PC-3 (cell line): Measurements from ENCODE around the gene SAMD4A. TPM values are rescaled to one million over a fixed set of nuclear protein-coding genes. Genes with fewer than 3 reads are reported as not detected.

ENCODE experiments used
- ATAC-seq: fragments of 200-7000 bp; cut with Tn5 transposase; 2 replicates; pipeline ENCODE4 v1.9.1; 2020; ENCODE audit warnings: mild to moderate bottlenecking, moderate library complexity
- BruUV-seq: library from RNA; stranded (reverse); fragments of 400-500 nt; replicated peaks from 2 replicates; lab custom pipeline; 2021; lab: Mats Ljungman, UMichigan
- CTCF ChIA-PET: fragments of 300-600 bp; sonication (Branson Sonifier 250); formaldehyde crosslinking; loops from one replicate; lab custom pipeline; 2022; ENCODE audit warnings: antibody characterized with exemption; lab: Charles Lee
- POLR2A ChIA-PET: fragments of 300-600 bp; sonication (Branson Sonifier 250); formaldehyde crosslinking; loops from one replicate; lab custom pipeline; 2022; ENCODE audit warnings: antibody characterized with exemption; ENCODE audit not compliant: unreplicated experiment; lab: Charles Lee
- DNase-seq: peaks from one replicate; pipeline ENCODE4 v3.0.0-alpha.2; 2015
- H2AFZ ChIP-seq: fragments of 300-600 bp; sonication (generic); 2 replicates; pipeline ENCODE4 v1.6.0; 2016; ENCODE audit warnings: antibody characterized with exemption, low read length
- H3F3A ChIP-seq: fragments of 300-600 bp; sonication (generic); one replicate; pipeline ENCODE4 v1.6.0; 2017; ENCODE audit warnings: antibody characterized with exemption, low read length, control low read depth, mild to moderate bottlenecking; ENCODE audit not compliant: unreplicated experiment
- H3K27ac ChIP-seq: fragments of 300-600 bp; sonication (generic); 2 replicates; pipeline ENCODE4 v1.5.1; 2016; ENCODE audit warnings: mild to moderate bottlenecking, low read length
- H3K27me3 ChIP-seq: fragments of 300-600 bp; sonication (generic); 2 replicates; pipeline ENCODE4 v1.6.1; 2016; ENCODE audit warnings: low read length, mixed read lengths
- H3K36me3 ChIP-seq: fragments of 300-600 bp; sonication (generic); 2 replicates; pipeline ENCODE4 v1.6.1; 2016; ENCODE audit warnings: low read depth, mixed run types, low read length, mixed read lengths
- H3K4me1 ChIP-seq: fragments of 300-600 bp; sonication (generic); 2 replicates; pipeline ENCODE4 v1.5.1; 2016; ENCODE audit warnings: low read length; ENCODE audit not compliant: insufficient read depth
- H3K4me2 ChIP-seq: fragments of 300-600 bp; sonication (generic); 2 replicates; pipeline ENCODE4 v1.6.0; 2016; ENCODE audit warnings: low read length
- H3K4me3 ChIP-seq: fragments of 300-600 bp; sonication (generic); 2 replicates; pipeline ENCODE4 v1.5.1; 2016; ENCODE audit warnings: mild to moderate bottlenecking, low read length, mixed read lengths
- H3K79me2 ChIP-seq: fragments of 300-600 bp; sonication (generic); 2 replicates; pipeline ENCODE4 v1.6.1; 2017; ENCODE audit warnings: low read length, mixed read lengths
- H3K9ac ChIP-seq: fragments of 300-600 bp; sonication (generic); 2 replicates; pipeline ENCODE4 v1.6.0; 2016; ENCODE audit warnings: mild to moderate bottlenecking, low read length
- H3K9me2 ChIP-seq: fragments of 300-600 bp; sonication (generic); replicated peaks from 2 replicates; pipeline ENCODE4 v1.6.1; 2016; ENCODE audit warnings: mixed run types, low read length, mixed read lengths
- H3K9me3 ChIP-seq: fragments of 300-600 bp; sonication (generic); 2 replicates; pipeline ENCODE4 v1.6.1; 2016; ENCODE audit warnings: low read length, mixed read lengths
- H4K20me1 ChIP-seq: fragments of 300-600 bp; sonication (generic); 2 replicates; pipeline ENCODE4 v1.6.1; 2016; ENCODE audit warnings: low read length, mixed read lengths
- EZH2 ChIP-seq: fragments of 300-600 bp; sonication (generic); IDR thresholded peaks from one replicate; pipeline ENCODE4 v1.6.1; 2017; ENCODE audit warnings: antibody characterized with exemption, mild to moderate bottlenecking, low read length; ENCODE audit not compliant: unreplicated experiment
- EZH2phosphoT487 ChIP-seq: fragments of 300-600 bp; sonication (generic); IDR thresholded peaks from 2 replicates; pipeline ENCODE4 v1.6.1; 2018; ENCODE audit warnings: mild to moderate bottlenecking, antibody characterized with exemption, low read length, borderline replicate concordance
- intact Hi-C: fragments of 100-400 bp; cut with micrococcal nuclease; formaldehyde crosslinking; loops from 2 replicates; pipeline ENCODE4 v1.9.0; 2023
- total RNA-seq: library from RNA; depleted of rRNA; stranded (reverse); fragments of >200 nt; gene quantifications from 2 replicates; pipeline ENCODE4 v1.2.3, GENCODE V29; 2014
- TF ChIP-seq, protein P1 (sequence below): fragments of 300-600 bp; sonication (generic); conservative IDR thresholded peaks from 2 replicates; pipeline ENCODE4 v1.5.1; 2017; ENCODE audit warnings: antibody characterized with exemption, low read depth, mild to moderate bottlenecking, low read length

SAMD4A gene
- total RNA-seq, 1 experiment from 2014 or later: 42.9 TPM

DNA sequence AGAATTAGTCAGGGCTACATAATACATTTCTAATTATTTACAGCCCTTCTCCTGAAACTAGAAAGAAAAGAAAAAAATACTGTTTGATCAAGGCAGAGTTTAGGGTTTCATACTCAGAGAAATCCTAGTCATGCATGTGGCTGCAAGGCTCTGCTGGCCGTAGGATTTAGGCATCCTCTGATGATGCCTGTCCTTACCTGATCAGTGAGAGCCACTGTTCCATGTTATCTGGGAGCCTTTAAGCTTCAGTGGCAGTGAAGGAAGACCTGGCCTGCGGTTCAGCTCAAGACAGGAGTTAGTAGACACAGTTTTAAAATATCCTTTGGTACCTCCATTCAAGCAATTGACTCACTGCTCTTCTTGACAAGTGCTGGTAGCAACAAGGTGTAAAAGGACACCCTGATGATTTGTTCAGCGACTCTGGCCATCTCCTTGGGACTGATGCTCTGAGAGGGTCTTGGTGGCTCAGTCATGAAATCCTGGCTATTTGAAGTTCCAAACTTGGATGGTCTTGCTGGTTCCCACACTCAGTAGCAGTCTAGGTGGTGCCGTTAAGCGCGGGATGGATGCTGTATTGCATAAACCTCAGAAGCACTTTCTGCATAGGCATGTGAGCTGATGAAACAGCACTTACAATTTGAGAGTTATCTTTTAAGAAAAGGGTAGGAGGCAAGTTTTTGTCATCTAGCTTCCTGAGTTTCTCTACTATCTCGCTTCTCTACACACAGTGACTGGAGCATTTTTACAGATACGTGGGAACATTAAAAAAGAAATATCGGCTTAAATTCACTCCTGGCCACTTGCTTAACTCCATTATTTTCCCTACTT lies 162.0 kb downstream of the SAMD4A start:
- ATAC-seq (no peak), DNase-seq (no peak)
- Histone ChIP-seq H3K27me3 (no peaks in the 10 kb centered on the region), H3K9ac (no peak overlapping the region), H3K4me2 (no peak overlapping the region), H3K4me3 (no peak overlapping the region), H3K27ac (no peak overlapping the region), H4K20me1 (no peaks in the 10 kb centered on the region), H3K4me1 (peaks cover 22% of the 10 kb centered on the region), H3K36me3 (no peaks in the 10 kb centered on the region), H3F3A (no peaks in the 10 kb centered on the region), H3K9me2 (no peaks in the 10 kb centered on the region), H2AFZ (no peak overlapping the region), H3K79me2 (peaks cover 33% of the 10 kb centered on the region), H3K9me3 (no peaks in the 10 kb centered on the region)
- TF ChIP-seq, protein P1, sequence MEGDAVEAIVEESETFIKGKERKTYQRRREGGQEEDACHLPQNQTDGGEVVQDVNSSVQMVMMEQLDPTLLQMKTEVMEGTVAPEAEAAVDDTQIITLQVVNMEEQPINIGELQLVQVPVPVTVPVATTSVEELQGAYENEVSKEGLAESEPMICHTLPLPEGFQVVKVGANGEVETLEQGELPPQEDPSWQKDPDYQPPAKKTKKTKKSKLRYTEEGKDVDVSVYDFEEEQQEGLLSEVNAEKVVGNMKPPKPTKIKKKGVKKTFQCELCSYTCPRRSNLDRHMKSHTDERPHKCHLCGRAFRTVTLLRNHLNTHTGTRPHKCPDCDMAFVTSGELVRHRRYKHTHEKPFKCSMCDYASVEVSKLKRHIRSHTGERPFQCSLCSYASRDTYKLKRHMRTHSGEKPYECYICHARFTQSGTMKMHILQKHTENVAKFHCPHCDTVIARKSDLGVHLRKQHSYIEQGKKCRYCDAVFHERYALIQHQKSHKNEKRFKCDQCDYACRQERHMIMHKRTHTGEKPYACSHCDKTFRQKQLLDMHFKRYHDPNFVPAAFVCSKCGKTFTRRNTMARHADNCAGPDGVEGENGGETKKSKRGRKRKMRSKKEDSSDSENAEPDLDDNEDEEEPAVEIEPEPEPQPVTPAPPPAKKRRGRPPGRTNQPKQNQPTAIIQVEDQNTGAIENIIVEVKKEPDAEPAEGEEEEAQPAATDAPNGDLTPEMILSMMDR: no peak
- ChIA-PET POLR2A (no interaction called here), CTCF (interaction anchor here (0.5 kb wide), 1 partner anchor 165 kb away, joined by 3 read pairs; no protein-coding TSS in a partner anchor)
- BruUV-seq: no TSS peak
- intact Hi-C loops: no loop called here

DNA sequence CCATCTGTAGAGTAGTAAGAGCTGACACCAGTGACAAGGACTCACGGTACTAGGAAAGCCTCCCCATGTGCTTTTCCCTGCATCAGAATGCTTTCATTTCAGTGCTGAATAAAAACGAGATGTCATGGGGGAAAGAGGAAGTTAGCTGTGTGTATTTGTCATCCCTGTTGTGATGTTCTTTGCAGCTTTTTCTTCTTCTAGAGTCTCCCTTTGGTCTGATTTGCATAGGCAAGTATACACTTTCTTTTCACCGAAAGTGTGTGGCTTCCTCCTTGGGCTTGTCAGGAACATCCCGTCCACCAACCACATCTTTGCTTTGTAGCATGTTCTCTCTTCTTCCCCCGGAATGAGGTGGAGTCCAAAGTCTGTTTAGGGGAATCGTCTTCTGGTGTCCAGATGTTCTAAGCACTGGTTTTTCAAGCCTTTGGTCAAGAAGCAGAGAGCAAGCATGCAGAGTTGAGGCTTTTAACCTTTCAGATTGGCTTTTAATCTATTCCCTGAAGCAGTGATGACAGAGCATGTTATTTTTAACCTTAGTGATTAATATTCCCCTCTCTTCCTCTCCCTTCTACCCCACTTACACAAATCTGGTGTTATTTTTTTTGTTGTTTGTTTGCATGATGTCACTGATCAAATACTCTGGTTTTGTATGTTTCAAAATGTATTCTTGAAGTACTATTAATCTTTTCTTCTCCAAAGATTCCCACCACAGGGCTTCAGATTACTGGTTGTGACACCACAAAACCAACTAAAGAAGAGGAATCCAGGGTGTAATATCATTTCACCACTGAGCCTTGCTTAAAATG lies 163.4 kb downstream of the SAMD4A start:
- Histone ChIP-seq H3K9me2 (no peaks in the 10 kb centered on the region), H3F3A (no peaks in the 10 kb centered on the region)
- BruUV-seq: TSS peak; percentile 57

DNA sequence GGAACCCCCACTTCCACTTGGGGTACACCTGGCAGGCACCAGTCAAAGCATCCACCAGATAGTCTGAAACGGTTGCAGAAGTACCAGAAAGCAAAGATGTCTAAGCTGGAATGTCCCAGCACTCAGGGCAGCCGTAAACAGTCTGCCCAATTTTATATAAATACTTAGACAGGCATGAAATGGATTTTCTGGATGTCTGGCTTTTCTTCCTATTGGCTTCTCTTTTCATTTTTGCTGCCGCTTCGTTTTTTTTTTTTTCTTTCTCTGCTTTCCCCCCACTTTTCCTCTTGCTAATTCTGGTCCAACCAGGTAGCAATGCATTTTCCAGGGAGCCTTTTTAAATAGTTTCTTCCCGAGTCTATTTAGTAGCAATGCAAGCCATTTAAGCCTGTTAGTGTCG lies 168.0 kb downstream of the SAMD4A start:
- Histone ChIP-seq H3K4me3 (no peak overlapping the region), H3K4me1 (peaks cover 50% of the 10 kb centered on the region), H4K20me1 (no peaks in the 10 kb centered on the region), H3K9ac (no peak overlapping the region), H2AFZ (no peak overlapping the region), H3F3A (peaks cover 10% of the 10 kb centered on the region), H3K79me2 (peaks cover 17% of the 10 kb centered on the region), H3K4me2 (no peak overlapping the region), H3K9me3 (no peaks in the 10 kb centered on the region), H3K9me2 (no peaks in the 10 kb centered on the region), H3K27me3 (no peaks in the 10 kb centered on the region), H3K27ac (no peak overlapping the region), H3K36me3 (no peaks in the 10 kb centered on the region)
- BruUV-seq: no TSS peak
- intact Hi-C loops: loop anchor here (5.0 kb wide), 2 partner anchors 43 to 83 kb away; no protein-coding TSS in a partner anchor
- DNase-seq: no peak
- ATAC-seq: no peak
- ChIA-PET POLR2A (interaction anchor here (0.6 kb wide), 1 partner anchor 13 kb away, joined by 7 read pairs; no protein-coding TSS in a partner anchor), CTCF (no interaction called here)
- TF ChIP-seq, protein P1: no peak
- TF ChIP-seq EZH2phosphoT487 (no peak), EZH2 (no peak)

More for the DNA sequence above, 163.4 kb downstream of the SAMD4A start:
- H3K27ac ChIP-seq: peak overlapping the region; percentile 62
- 0 out of 2 replicates have a peak overlapping the region, but pooled peaks have one; percentile 2 for H2AFZ ChIP-seq
- H3K4me1 ChIP-seq: peaks cover 22% of the 10 kb centered on the region
- DNase-seq (peak; percentile 76), ATAC-seq (peak; percentile 69)
- TF ChIP-seq EZH2: no peak
- ChIA-PET CTCF (interaction anchor here (0.8 kb wide), 1 partner anchor 43 kb away, joined by 3 read pairs; no protein-coding TSS in a partner anchor), POLR2A (no interaction called here)
- no peaks in the 10 kb centered on the region for H3K36me3 ChIP-seq
- peaks cover 33% of the 10 kb centered on the region for H3K79me2 ChIP-seq
- H3K4me3 ChIP-seq: no peak overlapping the region
- no peaks in the 10 kb centered on the region for H4K20me1 ChIP-seq
- H3K4me2 ChIP-seq: peak overlapping the region; percentile 26
- H3K9ac ChIP-seq: peak overlapping the region; percentile 10; the same call in 1 of the 2 replicates
- intact Hi-C loops: no loop called here
- H3K27me3 ChIP-seq: no peaks in the 10 kb centered on the region
- H3K9me3 ChIP-seq: no peaks in the 10 kb centered on the region
